DND-41 (cell line): ENCODE results near the gene ACSS3.

Source experiments
- ATAC-seq: fragments of 200-7000 bp; cut with Tn5 transposase; 3 replicates; pipeline ENCODE4 v1.9.1; 2021; ENCODE audit warnings: low read depth; ENCODE audit not compliant: insufficient read depth
- DNase-seq: peaks from one replicate; pipeline ENCODE4 v3.0.0-alpha.2; 2020
- H2AFZ ChIP-seq: 2 replicates; pipeline ENCODE4 v1.6.0; 2012; ENCODE audit warnings: low read depth, low read length
- H3K27ac ChIP-seq: 2 replicates; pipeline ENCODE4 v1.5.1; 2012; ENCODE audit warnings: low read length, inconsistent platforms
- H3K27me3 ChIP-seq: fragments of 200-600 bp; sonication (generic); 2 replicates; pipeline ENCODE4 v1.6.0; 2012; ENCODE audit warnings: low read length, mild to moderate bottlenecking, inconsistent platforms; ENCODE audit not compliant: insufficient read depth, poor library complexity
- H3K36me3 ChIP-seq: 2 replicates; pipeline ENCODE4 v1.5.1; 2012; ENCODE audit warnings: low read length, inconsistent platforms; ENCODE audit not compliant: insufficient read depth
- H3K4me1 ChIP-seq: 2 replicates; pipeline ENCODE4 v1.5.1; 2012; ENCODE audit warnings: mild to moderate bottlenecking, low read length; ENCODE audit not compliant: insufficient read depth
- H3K4me2 ChIP-seq: 2 replicates; pipeline ENCODE4 v1.6.0; 2012; ENCODE audit warnings: mild to moderate bottlenecking, moderate library complexity, low read length, inconsistent platforms; ENCODE audit not compliant: insufficient read depth
- H3K4me3 ChIP-seq, 2 experiments: fragments of 200-600 bp in 1 of 2; shearing (Covaris generic) in 1 of 2; 2 replicates each; pipeline ENCODE4 v1.5.1; 2012 to 2016; ENCODE audit warnings: inconsistent platforms in 2 of 2, low read length in 2 of 2, mild to moderate bottlenecking in 2 of 2, low read depth in 1 of 2, moderate library complexity in 1 of 2
- H3K79me2 ChIP-seq: 2 replicates; pipeline ENCODE4 v1.6.0; 2012; ENCODE audit warnings: low read length, inconsistent platforms; ENCODE audit not compliant: insufficient read depth
- H3K9ac ChIP-seq: 2 replicates; pipeline ENCODE4 v1.6.0; 2012; ENCODE audit warnings: low read depth, mild to moderate bottlenecking, inconsistent platforms, low read length, moderate library complexity
- H3K9me3 ChIP-seq: 2 replicates; pipeline ENCODE4 v1.5.1; 2012; ENCODE audit warnings: low read length, moderate library complexity, mild to moderate bottlenecking, inconsistent platforms; ENCODE audit not compliant: insufficient read depth, severe bottlenecking
- H4K20me1 ChIP-seq: 2 replicates; pipeline ENCODE4 v1.6.0; 2012; ENCODE audit warnings: low read length; ENCODE audit not compliant: insufficient read depth
- EZH2 ChIP-seq: IDR thresholded peaks from 3 replicates; pipeline ENCODE4 v1.6.1; 2012; ENCODE audit warnings: borderline replicate concordance, low read depth, mild to moderate bottlenecking, moderate library complexity, low read length, inconsistent platforms; ENCODE audit not compliant: severe bottlenecking
- TF ChIP-seq, protein P1 (sequence below): IDR thresholded peaks from 2 replicates; pipeline ENCODE4 v1.5.1; 2012; ENCODE audit warnings: borderline replicate concordance, low read length, moderate library complexity, mild to moderate bottlenecking; ENCODE audit not compliant: poor library complexity, severe bottlenecking; ENCODE audit errors: extremely low read depth

Gene ACSS3

DNA sequence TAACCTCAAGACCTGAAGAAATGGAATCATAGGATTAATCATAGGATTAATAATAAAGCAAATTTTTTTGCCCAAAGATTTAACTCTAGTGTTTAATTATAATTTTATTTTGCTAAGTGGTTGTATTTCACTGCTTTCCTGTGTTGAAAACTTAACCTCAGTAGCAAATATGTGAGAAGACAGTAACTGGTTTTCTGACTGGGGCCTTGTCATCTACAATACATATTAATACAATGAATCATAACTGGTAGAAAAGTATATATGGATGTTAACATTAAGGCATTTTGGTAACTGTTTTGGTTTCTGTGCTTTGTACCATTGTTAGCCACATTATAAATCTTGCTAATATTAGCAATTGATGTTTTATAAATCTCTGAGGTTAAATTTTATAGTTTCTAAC is 92.2 kb downstream of the ACSS3 start:
- H3K27ac ChIP-seq, result no peak overlapping the region
- H3K36me3 ChIP-seq, result no peaks in the 10 kb centered on the region
- no peaks in the 10 kb centered on the region for H4K20me1 ChIP-seq
- H3K4me2 ChIP-seq, result no peak overlapping the region
- H3K27me3 ChIP-seq, result no peaks in the 10 kb centered on the region
- H3K9me3 ChIP-seq, result no peaks in the 10 kb centered on the region
- H3K4me3 ChIP-seq, result no peak overlapping the region
- no peaks in the 10 kb centered on the region for H3K79me2 ChIP-seq
- no peak overlapping the region for H2AFZ ChIP-seq
- no peak overlapping the region for H3K9ac ChIP-seq
- DNase-seq, result no peak
- ATAC-seq, result no peak
- TF ChIP-seq EZH2, result no peak
- TF ChIP-seq, protein P1, sequence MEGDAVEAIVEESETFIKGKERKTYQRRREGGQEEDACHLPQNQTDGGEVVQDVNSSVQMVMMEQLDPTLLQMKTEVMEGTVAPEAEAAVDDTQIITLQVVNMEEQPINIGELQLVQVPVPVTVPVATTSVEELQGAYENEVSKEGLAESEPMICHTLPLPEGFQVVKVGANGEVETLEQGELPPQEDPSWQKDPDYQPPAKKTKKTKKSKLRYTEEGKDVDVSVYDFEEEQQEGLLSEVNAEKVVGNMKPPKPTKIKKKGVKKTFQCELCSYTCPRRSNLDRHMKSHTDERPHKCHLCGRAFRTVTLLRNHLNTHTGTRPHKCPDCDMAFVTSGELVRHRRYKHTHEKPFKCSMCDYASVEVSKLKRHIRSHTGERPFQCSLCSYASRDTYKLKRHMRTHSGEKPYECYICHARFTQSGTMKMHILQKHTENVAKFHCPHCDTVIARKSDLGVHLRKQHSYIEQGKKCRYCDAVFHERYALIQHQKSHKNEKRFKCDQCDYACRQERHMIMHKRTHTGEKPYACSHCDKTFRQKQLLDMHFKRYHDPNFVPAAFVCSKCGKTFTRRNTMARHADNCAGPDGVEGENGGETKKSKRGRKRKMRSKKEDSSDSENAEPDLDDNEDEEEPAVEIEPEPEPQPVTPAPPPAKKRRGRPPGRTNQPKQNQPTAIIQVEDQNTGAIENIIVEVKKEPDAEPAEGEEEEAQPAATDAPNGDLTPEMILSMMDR, result no peak
- H3K4me1 ChIP-seq, result no peaks in the 10 kb centered on the region

DNA sequence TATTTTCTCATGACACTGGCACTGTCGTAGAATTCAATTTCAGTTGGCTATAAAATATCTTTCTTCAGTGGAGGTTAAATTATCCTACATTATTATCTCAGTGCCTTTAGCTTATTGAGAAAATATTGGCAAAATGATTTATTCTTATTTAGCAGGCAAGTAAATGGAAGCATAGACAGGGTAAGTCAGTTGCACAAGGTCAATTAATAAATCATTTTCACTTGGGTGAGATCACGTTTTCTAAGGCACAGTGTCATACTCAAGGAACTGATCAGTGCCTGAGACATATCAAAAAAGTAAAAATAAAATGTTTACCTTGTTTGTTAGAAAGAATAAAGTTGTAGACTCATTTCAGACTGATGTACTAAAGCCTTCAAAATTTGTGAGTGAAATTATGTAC is 95.0 kb downstream of the ACSS3 start:
- Histone ChIP-seq H3K9me3 (no peaks in the 10 kb centered on the region), H3K4me1 (no peaks in the 10 kb centered on the region), H3K27me3 (no peaks in the 10 kb centered on the region), H3K79me2 (no peaks in the 10 kb centered on the region), H3K9ac (no peak overlapping the region), H3K36me3 (no peaks in the 10 kb centered on the region), H2AFZ (no peak overlapping the region), H3K4me3 (no peak overlapping the region), H3K27ac (no peak overlapping the region), H4K20me1 (no peaks in the 10 kb centered on the region), H3K4me2 (no peak overlapping the region)
- TF ChIP-seq, protein P1, result no peak
- TF ChIP-seq EZH2, result no peak
- no peak for DNase-seq
- no peak for ATAC-seq

DNA sequence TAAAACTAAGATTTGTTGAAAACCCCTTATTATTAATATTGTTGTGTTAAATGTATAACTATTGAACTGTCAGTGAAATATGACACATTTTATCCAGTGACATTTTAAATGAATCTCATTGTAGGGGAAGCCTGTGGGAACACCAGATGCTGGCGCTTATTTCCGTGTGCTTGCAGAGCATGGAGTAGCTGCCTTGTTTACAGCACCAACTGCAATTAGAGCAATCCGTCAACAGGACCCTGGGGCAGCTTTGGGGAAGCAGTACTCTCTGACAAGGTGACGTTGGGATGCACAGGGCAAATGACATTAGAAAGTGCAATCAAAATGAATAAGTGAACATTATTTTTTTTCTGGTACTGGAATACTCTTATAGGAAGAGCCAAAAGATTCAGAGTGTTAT is 96.8 kb downstream of the ACSS3 start:
- H3K27me3 ChIP-seq, result no peaks in the 10 kb centered on the region
- H3K27ac ChIP-seq, result no peak overlapping the region
- H3K36me3 ChIP-seq, result no peaks in the 10 kb centered on the region
- H4K20me1 ChIP-seq, result no peaks in the 10 kb centered on the region
- no peaks in the 10 kb centered on the region for H3K9me3 ChIP-seq
- H3K4me3 ChIP-seq, result no peak overlapping the region
- DNase-seq (no peak), ATAC-seq (no peak)
- no peak overlapping the region for H3K9ac ChIP-seq
- TF ChIP-seq, protein P1, result no peak
- TF ChIP-seq EZH2, result no peak
- no peak overlapping the region for H3K4me2 ChIP-seq
- H3K4me1 ChIP-seq, result no peaks in the 10 kb centered on the region
- H2AFZ ChIP-seq, result no peak overlapping the region
- H3K79me2 ChIP-seq, result no peaks in the 10 kb centered on the region

DNA sequence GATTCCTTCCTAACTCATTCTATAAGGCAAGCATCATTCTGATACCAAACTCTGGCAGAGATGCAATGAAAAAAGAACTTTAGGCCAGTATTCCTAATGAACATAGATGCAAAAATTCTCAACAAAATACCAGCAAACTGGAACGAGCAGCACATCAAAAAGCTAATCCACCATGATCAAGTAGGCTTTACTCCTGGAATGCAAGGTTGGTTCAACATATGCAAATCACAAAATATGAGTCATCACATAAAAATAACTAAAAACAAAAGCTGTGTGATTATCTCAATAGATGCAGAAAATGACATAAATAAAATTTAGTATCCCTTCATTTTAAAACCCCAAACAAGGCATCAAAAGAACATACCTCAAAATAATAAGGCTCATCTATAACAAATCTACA is 98.9 kb downstream of the ACSS3 start:
- Histone ChIP-seq H3K4me3 (no peak overlapping the region), H3K4me2 (no peak overlapping the region), H3K27me3 (no peaks in the 10 kb centered on the region), H3K27ac (no peak overlapping the region), H3K9ac (no peak overlapping the region), H4K20me1 (no peaks in the 10 kb centered on the region), H3K9me3 (no peaks in the 10 kb centered on the region), H3K4me1 (no peaks in the 10 kb centered on the region), H3K36me3 (no peaks in the 10 kb centered on the region), H2AFZ (no peak overlapping the region), H3K79me2 (no peaks in the 10 kb centered on the region)
- TF ChIP-seq EZH2, result no peak
- TF ChIP-seq, protein P1, result no peak
- ATAC-seq (no peak), DNase-seq (no peak)
